HG03025 (cell line): ENCODE data around the gene CLVS2.

ENCODE experiments used
- ATAC-seq: cut with Tn5 transposase; IDR thresholded peaks from one replicate; pipeline ENCODE4 v1.9.1; 2021; ENCODE audit warnings: mild to moderate bottlenecking, moderate library complexity; ENCODE audit not compliant: unreplicated experiment, low FRiP score

The CLVS2 gene

GRCh38 chr6:123118811-123119210 lies 122.8 kb downstream of the CLVS2 start:
- ATAC-seq, result no peak
